GM12878 (cell line): ENCODE data around the gene ZNF227. TPM values are rescaled to one million over a fixed set of nuclear protein-coding genes. Genes with fewer than 3 reads are reported as not detected.

Experiments
- ASH2L ChIP-seq: fragments of 300-600, 200-600 bp; sonication (generic); IDR thresholded peaks from 2 replicates; pipeline ENCODE4 v1.6.1; 2017; ENCODE audit warnings: low read depth, mild to moderate bottlenecking, borderline replicate concordance
- ATF7 ChIP-seq: fragments of 450-650 bp; IDR thresholded peaks from 2 replicates; pipeline ENCODE4 v1.6.1; 2016; ENCODE audit warnings: low read depth, mild to moderate bottlenecking
- BMI1 ChIP-seq: fragments of 450-650 bp; IDR thresholded peaks from 2 replicates; pipeline ENCODE4 v1.6.1; 2016; ENCODE audit warnings: mild to moderate bottlenecking, moderate library complexity, borderline replicate concordance
- CHD2 ChIP-seq: IDR thresholded peaks from 2 replicates; pipeline ENCODE4 v1.6.1; 2011; ENCODE audit warnings: low read depth, low read length, improper control_type of control experiment, borderline replicate concordance
- CREM ChIP-seq: IDR thresholded peaks from 2 replicates; pipeline ENCODE4 v1.6.1; 2014; ENCODE audit warnings: antibody characterized with exemption, low read depth
- E2F8 ChIP-seq: fragments of 450-650 bp; IDR thresholded peaks from 2 replicates; pipeline ENCODE4 v1.6.1; 2018; ENCODE audit warnings: mild to moderate bottlenecking, low read depth, moderate library complexity; ENCODE audit not compliant: partially characterized antibody
- RFX5 ChIP-seq: IDR thresholded peaks from 2 replicates; pipeline ENCODE4 v1.6.1; 2011; ENCODE audit warnings: low read depth, low read length, improper control_type of control experiment
- SKIL ChIP-seq: fragments of 450-650 bp; IDR thresholded peaks from 2 replicates; pipeline ENCODE4 v1.6.1; 2017; ENCODE audit warnings: mild to moderate bottlenecking, low read depth, inconsistent platforms; ENCODE audit not compliant: poor library complexity, severe bottlenecking
- SMAD5 ChIP-seq: IDR thresholded peaks from 2 replicates; pipeline ENCODE4 v1.6.1; 2016; ENCODE audit warnings: antibody characterized with exemption, low read depth
- TAF1 ChIP-seq: IDR thresholded peaks from 2 replicates; pipeline ENCODE4 v1.6.1; 2011; ENCODE audit warnings: mild to moderate bottlenecking, low read depth, low read length, borderline replicate concordance
- ZNF384 ChIP-seq: IDR thresholded peaks from 2 replicates; pipeline ENCODE4 v1.6.1; 2012; ENCODE audit warnings: low read depth, mild to moderate bottlenecking, low read length, improper control_type of control experiment, borderline replicate concordance
- ZSCAN29 ChIP-seq: fragments of 450-650 bp; IDR thresholded peaks from 2 replicates; pipeline ENCODE4 v1.6.1; 2017; ENCODE audit warnings: mild to moderate bottlenecking, moderate library complexity
- ZZZ3 ChIP-seq: IDR thresholded peaks from 2 replicates; pipeline ENCODE4 v1.6.1; 2011; ENCODE audit warnings: low read depth; ENCODE audit not compliant: control insufficient read depth, insufficient read length
- polyA plus RNA-seq, 11 experiments: library from polyadenylated mRNA; depleted of rRNA in 4 of 11; unstranded in 6 of 11; stranded (reverse) in 5 of 11; fragments of >200 nt; fragmentation: Nextera tagmentation in 4 of 11; fragmentation: Illumina TruSeq in 1 of 11; extraction: Ambion mirVana in 4 of 11; extraction: Trizol in 1 of 11; gene quantifications; 1 replicate in 1 of 11; 2 replicates in 10 of 11; pipeline versions ENCODE4 v1.2.1 to v1.2.3, GENCODE V29; 2011 to 2016; ENCODE audit warnings: inconsistent platforms in 2 of 11, missing spikeins in 2 of 11, low read depth in 1 of 11
- total RNA-seq, 4 experiments: library from RNA; depleted of rRNA in 3 of 4; stranded (reverse); fragments of >200 nt in 3 of 4; fragmentation: Illumina TruSeq in 1 of 4; extraction: Trizol in 1 of 4; gene quantifications; 2 replicates each; pipeline versions ENCODE4 v1.2.1 to v1.2.3, GENCODE V29; 2013 to 2021
- TF ChIP-seq, protein P1 (sequence below): fragments of 150-350 bp; IDR thresholded peaks from 2 replicates; pipeline ENCODE4 v1.6.1; 2014; ENCODE audit warnings: mild to moderate bottlenecking, low read depth, low read length
- TF ChIP-seq, protein P2 (sequence below): IDR thresholded peaks from 2 replicates; pipeline ENCODE4 v1.6.1; 2012; ENCODE audit warnings: low read depth, low read length, improper control_type of control experiment
- TF ChIP-seq, protein P3 (sequence below): fragments of 450-650 bp; IDR thresholded peaks from 2 replicates; pipeline ENCODE4 v1.6.1; 2017; ENCODE audit warnings: mild to moderate bottlenecking, moderate library complexity

The ZNF227 gene
- total and polyA plus RNA-seq, 10 of the 15 experiments (the other 5 are each of a cell fraction or from before 2014, with no cell fraction given) = 4.3 to 22.9 (median 13.0) TPM

GRCh38 chr19:44212250-44212865 is at the start of gene ZNF227 (continued):
- TF ChIP-seq RFX5 (0 out of 2 replicates have a peak, but pooled peaks have one; percentile 26), ZSCAN29 (no peak), ATF7 (peak; percentile 76), TAF1 (peak; percentile 74), ZZZ3 (no peak), ZNF384 (no peak), BMI1 (no peak), CHD2 (peak; percentile 56; the same call in 1 of the 2 replicates), ASH2L (peak; percentile 98; the same call in 1 of the 2 replicates), CREM (no peak; the same call in 1 of the 2 replicates), E2F8 (peak; percentile 82), SMAD5 (no peak), SKIL (peak; percentile 20)
- TF ChIP-seq, protein P1, sequence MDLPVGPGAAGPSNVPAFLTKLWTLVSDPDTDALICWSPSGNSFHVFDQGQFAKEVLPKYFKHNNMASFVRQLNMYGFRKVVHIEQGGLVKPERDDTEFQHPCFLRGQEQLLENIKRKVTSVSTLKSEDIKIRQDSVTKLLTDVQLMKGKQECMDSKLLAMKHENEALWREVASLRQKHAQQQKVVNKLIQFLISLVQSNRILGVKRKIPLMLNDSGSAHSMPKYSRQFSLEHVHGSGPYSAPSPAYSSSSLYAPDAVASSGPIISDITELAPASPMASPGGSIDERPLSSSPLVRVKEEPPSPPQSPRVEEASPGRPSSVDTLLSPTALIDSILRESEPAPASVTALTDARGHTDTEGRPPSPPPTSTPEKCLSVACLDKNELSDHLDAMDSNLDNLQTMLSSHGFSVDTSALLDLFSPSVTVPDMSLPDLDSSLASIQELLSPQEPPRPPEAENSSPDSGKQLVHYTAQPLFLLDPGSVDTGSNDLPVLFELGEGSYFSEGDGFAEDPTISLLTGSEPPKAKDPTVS = no peak
- TF ChIP-seq, protein P2, sequence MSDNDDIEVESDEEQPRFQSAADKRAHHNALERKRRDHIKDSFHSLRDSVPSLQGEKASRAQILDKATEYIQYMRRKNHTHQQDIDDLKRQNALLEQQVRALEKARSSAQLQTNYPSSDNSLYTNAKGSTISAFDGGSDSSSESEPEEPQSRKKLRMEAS = no peak
- TF ChIP-seq, protein P3, sequence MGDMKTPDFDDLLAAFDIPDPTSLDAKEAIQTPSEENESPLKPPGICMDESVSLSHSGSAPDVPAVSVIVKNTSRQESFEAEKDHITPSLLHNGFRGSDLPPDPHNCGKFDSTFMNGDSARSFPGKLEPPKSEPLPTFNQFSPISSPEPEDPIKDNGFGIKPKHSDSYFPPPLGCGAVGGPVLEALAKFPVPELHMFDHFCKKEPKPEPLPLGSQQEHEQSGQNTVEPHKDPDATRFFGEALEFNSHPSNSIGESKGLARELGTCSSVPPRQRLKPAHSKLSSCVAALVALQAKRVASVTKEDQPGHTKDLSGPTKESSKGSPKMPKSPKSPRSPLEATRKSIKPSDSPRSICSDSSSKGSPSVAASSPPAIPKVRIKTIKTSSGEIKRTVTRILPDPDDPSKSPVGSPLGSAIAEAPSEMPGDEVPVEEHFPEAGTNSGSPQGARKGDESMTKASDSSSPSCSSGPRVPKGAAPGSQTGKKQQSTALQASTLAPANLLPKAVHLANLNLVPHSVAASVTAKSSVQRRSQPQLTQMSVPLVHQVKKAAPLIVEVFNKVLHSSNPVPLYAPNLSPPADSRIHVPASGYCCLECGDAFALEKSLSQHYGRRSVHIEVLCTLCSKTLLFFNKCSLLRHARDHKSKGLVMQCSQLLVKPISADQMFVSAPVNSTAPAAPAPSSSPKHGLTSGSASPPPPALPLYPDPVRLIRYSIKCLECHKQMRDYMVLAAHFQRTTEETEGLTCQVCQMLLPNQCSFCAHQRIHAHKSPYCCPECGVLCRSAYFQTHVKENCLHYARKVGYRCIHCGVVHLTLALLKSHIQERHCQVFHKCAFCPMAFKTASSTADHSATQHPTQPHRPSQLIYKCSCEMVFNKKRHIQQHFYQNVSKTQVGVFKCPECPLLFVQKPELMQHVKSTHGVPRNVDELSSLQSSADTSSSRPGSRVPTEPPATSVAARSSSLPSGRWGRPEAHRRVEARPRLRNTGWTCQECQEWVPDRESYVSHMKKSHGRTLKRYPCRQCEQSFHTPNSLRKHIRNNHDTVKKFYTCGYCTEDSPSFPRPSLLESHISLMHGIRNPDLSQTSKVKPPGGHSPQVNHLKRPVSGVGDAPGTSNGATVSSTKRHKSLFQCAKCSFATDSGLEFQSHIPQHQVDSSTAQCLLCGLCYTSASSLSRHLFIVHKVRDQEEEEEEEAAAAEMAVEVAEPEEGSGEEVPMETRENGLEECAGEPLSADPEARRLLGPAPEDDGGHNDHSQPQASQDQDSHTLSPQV = no peak
